Measurements from ENCODE around the gene MMRN1.

The MMRN1 gene

GRCh38 chr4:89894649-89895550 lies at the start of gene MMRN1:
Gene MMRN1, plus strand, starts transcription at chr4:89894854. Its CDS starts 118 bp downstream, at chr4:89894972.
- no peak for DNase-seq

GRCh38 chr4:89847571-89848325 lies 46.9 kb upstream of the MMRN1 start:
- DNase-seq, result no peak

GRCh38 chr4:89855236-89855635 lies 39.4 kb upstream of the MMRN1 start:
- DNase-seq, result no peak

- no peak for DNase-seq
Measured at GRCh38 chr4:89860971-89861370, 33.7 kb upstream of the MMRN1 start.

- DNase-seq, result no peak
Measured at GRCh38 chr4:89863533-89863932, 31.1 kb upstream of the MMRN1 start.

- no peak for DNase-seq
Measured at GRCh38 chr4:89868276-89868675, 26.4 kb upstream of the MMRN1 start.

- no peak for DNase-seq
Measured at GRCh38 chr4:89868999-89869589, 25.6 kb upstream of the MMRN1 start.

- DNase-seq, result no peak
Measured at GRCh38 chr4:89871211-89871610, 23.4 kb upstream of the MMRN1 start.

- no peak for DNase-seq
Measured at GRCh38 chr4:89876548-89876947, 18.1 kb upstream of the MMRN1 start.

- DNase-seq, result no peak
Measured at GRCh38 chr4:89878611-89879010, 16.0 kb upstream of the MMRN1 start.

GRCh38 chr4:89879215-89879614 lies 15.4 kb upstream of the MMRN1 start:
- no peak for DNase-seq

- no peak for DNase-seq
Measured at GRCh38 chr4:89889289-89889688, 5.4 kb upstream of the MMRN1 start.

GRCh38 chr4:89897867-89898266 lies 3.2 kb downstream of the MMRN1 start:
- DNase-seq, result no peak

- no peak for DNase-seq
Measured at GRCh38 chr4:89898304-89898716, 3.7 kb downstream of the MMRN1 start.

GRCh38 chr4:89899152-89899551 lies 4.5 kb downstream of the MMRN1 start:
- no peak for DNase-seq

- no peak for DNase-seq
Measured at GRCh38 chr4:89899854-89900253, 5.2 kb downstream of the MMRN1 start.

- peak; percentile 47 for DNase-seq
Measured at GRCh38 chr4:89901808-89902431, 7.3 kb downstream of the MMRN1 start.

- no peak for DNase-seq
Measured at GRCh38 chr4:89904524-89904923, 9.9 kb downstream of the MMRN1 start.

GRCh38 chr4:89906316-89906715 lies 11.7 kb downstream of the MMRN1 start:
- no peak for DNase-seq

GRCh38 chr4:89906777-89907521 lies 12.3 kb downstream of the MMRN1 start:
- DNase-seq, result no peak

GRCh38 chr4:89909889-89910288 lies 15.2 kb downstream of the MMRN1 start:
- DNase-seq, result no peak

- DNase-seq, result no peak
Measured at GRCh38 chr4:89913623-89914022, 19.0 kb downstream of the MMRN1 start.
